AG09309 (cell line): ENCODE results near the gene PHKA1.

Experiments
- DNase-seq: peaks from one replicate; pipeline ENCODE4 v3.0.0-alpha.2; 2010; ENCODE audit warnings: low read depth
- H3K4me3 ChIP-seq: 2 replicates; pipeline ENCODE4 v1.5.1; 2011; ENCODE audit warnings: mild to moderate bottlenecking, low read depth, low read length, moderate library complexity; ENCODE audit not compliant: control insufficient read depth
- TF ChIP-seq, protein P1 (sequence below): IDR thresholded peaks from 2 replicates; pipeline ENCODE4 v1.5.1; 2011; ENCODE audit warnings: mild to moderate bottlenecking, low read depth, low read length, inconsistent platforms; ENCODE audit not compliant: insufficient read depth, control insufficient read depth; ENCODE audit errors: missing control alignments

Gene PHKA1

DNA sequence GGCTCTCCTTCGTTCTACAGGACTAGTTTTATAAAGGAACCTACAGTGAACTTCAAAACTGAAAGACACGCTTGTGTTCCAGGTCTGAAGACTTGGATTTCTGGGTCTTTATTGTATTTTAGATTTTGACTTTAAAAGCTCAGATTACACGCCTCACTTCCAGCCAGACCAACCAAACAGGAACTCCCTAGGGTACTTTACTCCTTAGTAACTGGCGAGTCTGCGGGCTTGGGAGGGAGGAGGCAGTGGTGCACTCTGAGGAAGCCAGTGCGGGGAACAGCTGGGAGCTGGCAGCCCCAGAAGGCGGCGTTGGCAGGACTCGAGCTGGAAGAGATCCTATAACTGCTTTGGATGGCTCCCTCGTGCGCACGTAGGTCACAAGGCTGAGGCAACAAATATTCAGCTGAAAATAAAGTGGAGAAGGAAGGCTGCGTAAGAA is 391 bp upstream of the PHKA1 start:
- DNase-seq: peak; percentile 29
- peak overlapping the region; percentile 43 for H3K4me3 ChIP-seq
- TF ChIP-seq, protein P1, sequence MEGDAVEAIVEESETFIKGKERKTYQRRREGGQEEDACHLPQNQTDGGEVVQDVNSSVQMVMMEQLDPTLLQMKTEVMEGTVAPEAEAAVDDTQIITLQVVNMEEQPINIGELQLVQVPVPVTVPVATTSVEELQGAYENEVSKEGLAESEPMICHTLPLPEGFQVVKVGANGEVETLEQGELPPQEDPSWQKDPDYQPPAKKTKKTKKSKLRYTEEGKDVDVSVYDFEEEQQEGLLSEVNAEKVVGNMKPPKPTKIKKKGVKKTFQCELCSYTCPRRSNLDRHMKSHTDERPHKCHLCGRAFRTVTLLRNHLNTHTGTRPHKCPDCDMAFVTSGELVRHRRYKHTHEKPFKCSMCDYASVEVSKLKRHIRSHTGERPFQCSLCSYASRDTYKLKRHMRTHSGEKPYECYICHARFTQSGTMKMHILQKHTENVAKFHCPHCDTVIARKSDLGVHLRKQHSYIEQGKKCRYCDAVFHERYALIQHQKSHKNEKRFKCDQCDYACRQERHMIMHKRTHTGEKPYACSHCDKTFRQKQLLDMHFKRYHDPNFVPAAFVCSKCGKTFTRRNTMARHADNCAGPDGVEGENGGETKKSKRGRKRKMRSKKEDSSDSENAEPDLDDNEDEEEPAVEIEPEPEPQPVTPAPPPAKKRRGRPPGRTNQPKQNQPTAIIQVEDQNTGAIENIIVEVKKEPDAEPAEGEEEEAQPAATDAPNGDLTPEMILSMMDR: no peak

DNA sequence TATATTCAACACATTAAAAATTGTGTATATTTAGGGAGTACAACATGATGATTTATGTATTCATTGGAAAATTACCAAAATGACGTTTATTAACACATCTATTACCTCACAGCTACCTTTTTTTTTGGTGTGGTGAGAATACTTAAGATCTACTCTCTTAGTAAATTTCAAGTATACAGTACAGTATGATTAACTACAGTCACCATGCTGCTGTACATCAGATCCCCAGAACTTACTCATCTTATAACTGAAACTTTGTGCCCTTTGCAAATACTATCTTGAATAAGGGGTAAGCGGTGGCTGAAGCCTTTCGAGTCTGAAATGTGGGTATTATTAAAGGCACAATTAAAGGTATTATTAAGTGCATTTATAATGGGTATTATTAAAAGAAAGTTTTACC is 976 bp downstream of the PHKA1 start:
- TF ChIP-seq, protein P1: no peak
- DNase-seq: no peak
- no peak overlapping the region for H3K4me3 ChIP-seq

DNA sequence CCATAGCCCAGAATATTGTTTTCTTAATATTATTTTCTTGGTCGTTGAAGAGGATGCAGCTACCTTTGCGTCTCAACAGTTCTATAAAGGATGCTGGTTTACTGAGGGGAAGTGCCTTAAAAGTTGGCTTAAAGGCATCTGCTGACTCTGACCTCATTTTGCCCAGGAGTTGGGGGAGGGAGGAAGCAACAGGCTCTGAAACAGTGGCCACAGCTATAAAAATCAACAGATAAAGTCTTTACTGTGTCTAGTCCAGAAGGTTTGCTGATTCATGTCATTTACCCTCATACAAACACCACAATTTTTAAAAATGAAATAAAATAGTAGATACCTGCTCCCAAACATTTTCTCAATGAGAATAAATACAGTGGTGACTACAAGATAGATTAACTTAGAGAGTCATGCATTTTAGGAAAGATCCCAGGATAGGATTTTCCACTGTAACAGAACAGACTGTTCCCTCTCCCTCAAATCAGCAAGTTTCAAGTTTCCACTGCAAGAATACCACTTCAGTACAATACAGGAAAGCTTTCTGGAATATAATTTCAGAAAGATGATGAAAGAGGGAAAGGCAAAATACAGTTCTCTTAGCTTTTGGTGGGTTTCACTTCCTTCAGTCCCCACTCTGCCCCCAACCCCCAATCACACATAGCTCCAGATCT is 1.9 kb downstream of the PHKA1 start:
- H3K4me3 ChIP-seq: no peak overlapping the region
- DNase-seq: no peak

DNA sequence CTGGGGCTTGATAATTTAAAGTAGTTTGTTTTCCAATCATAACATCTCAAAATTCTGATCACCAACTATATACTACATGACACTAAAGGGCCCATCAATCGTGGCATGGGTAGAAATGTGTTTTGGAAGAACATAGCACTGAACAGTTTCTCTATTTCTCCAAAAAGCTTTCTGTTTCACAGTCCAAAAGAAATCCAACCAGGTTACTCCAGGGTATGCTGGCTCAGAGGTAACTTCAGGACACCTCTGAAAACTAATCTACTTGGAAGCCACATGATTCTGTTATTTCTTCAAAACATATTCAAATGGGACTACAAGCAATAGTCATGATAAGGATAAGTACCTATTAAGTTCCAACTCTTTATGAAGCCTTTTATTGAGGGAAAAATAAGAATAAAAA is 8.3 kb downstream of the PHKA1 start:
- no peak overlapping the region for H3K4me3 ChIP-seq
- DNase-seq: no peak
- TF ChIP-seq, protein P1: no peak

More for the DNA sequence above, 1.9 kb downstream of the PHKA1 start:
- TF ChIP-seq, protein P1: no peak

DNA sequence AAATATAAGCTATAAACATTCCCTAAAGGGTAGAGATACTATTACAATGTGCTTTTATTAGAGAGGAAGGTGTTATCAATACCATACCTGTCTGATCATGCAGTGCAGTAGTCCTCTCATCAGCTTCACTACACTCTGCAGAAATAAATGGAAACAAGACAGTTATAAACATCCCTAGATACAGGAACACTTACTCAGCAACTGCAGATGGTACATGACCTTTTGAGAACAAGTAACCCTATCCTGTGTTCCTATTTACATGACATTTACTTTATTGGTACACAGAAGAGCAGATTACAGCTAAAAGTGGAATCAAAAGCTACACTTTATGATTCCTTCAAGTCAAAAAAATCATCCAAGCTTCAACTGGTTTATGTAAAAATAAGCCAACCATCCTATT is 9.0 kb downstream of the PHKA1 start:
- TF ChIP-seq, protein P1: no peak
- no peak for DNase-seq
- no peak overlapping the region for H3K4me3 ChIP-seq

DNA sequence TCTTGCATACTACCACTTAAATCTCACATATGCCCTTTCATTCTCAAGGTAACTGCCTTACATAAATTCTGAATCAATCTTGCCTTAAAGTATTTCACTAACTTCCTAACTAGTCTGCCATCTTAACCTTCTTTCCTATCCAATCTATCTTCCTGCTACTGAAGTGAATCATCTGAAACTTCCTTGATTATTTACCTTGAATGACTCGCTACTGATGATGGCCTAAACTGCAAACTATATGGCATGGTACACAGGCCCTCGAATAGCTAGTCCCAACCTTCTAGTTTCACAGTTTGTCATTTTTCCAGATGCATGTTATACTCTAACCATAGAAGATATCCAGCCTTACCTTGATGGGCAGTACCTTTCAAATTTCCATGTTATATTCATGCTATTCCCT is 19.9 kb downstream of the PHKA1 start:
- TF ChIP-seq, protein P1: no peak
- no peak for DNase-seq

More for the DNA sequence above, 19.9 kb downstream of the PHKA1 start:
- H3K4me3 ChIP-seq: no peak overlapping the region
